HCT116 (cell line): ENCODE measurements around the gene ALDH1A1. TPM values are rescaled to one million over a fixed set of nuclear protein-coding genes. Genes with fewer than 3 reads are reported as not detected.

ENCODE experiments used
- ATAC-seq: fragments of 200-7000 bp; cut with Tn5 transposase; 2 replicates; pipeline ENCODE4 v1.9.1; 2020; ENCODE audit warnings: mild to moderate bottlenecking, moderate library complexity
- BruUV-seq: library from RNA; stranded (reverse); fragments of 400-500 nt; replicated peaks from 2 replicates; lab custom pipeline; 2021; lab: Mats Ljungman, UMichigan
- CTCF ChIA-PET: fragments of 300-600 bp; sonication (Branson Sonifier 250); formaldehyde crosslinking; loops from one replicate; lab custom pipeline; 2021; ENCODE audit warnings: antibody characterized with exemption; lab: Charles Lee
- POLR2A ChIA-PET: fragments of 300-600, 350-600 bp; sonication (Branson Sonifier 250); formaldehyde crosslinking; loops from one replicate; lab custom pipeline; 2021; ENCODE audit warnings: antibody characterized with exemption; lab: Charles Lee
- RAD21 ChIA-PET, 2 experiments: fragments of 300-600 bp; sonication (Branson Sonifier 250); formaldehyde crosslinking; loops; one replicate each; lab custom pipeline; 2023; ENCODE audit warnings: low total read pairs in 2 of 2; ENCODE audit not compliant: uncharacterized antibody in 2 of 2, unreplicated experiment in 2 of 2, low non-redundant PET in 1 of 2; lab: Charles Lee
- DNase-seq: peaks from one replicate; pipeline ENCODE4 v3.0.0-alpha.2; 2010; ENCODE audit warnings: low read depth, low spot score
- H2AFZ ChIP-seq: fragments of 200-600 bp; shearing (Covaris generic), sonication (generic); 2 replicates; pipeline ENCODE4 v1.6.1; 2017; ENCODE audit warnings: low read depth, mixed run types, mixed read lengths, antibody characterized with exemption, low read length; ENCODE audit not compliant: poor library complexity, severe bottlenecking
- H3K27ac ChIP-seq: 2 replicates; pipeline ENCODE4 v1.5.1; 2012; ENCODE audit warnings: low read depth, low read length
- H3K27me3 ChIP-seq: fragments of 200-600 bp; sonication (generic); 2 replicates; pipeline ENCODE4 v1.6.1; 2016; ENCODE audit warnings: mixed run types, low read length, mixed read lengths; ENCODE audit not compliant: insufficient read depth
- H3K36me3 ChIP-seq, 2 experiments: fragments of 200-500 bp in 1 of 2; fragments of 200-600 bp in 1 of 2; sonication (Bioruptor generic) in 1 of 2; sonication (generic) in 1 of 2; 2 replicates each; pipeline versions ENCODE4 v1.5.1 to v1.6.1; 2014 to 2016; ENCODE audit warnings: low read length in 2 of 2, inconsistent platforms in 1 of 2, mixed read lengths in 1 of 2, mixed run types in 1 of 2; ENCODE audit not compliant: insufficient read depth in 2 of 2, control insufficient read depth in 1 of 2
- H3K4me1 ChIP-seq, 2 experiments: fragments of 200-600 bp in 1 of 2; sonication (generic) in 1 of 2; 2 replicates each; pipeline versions ENCODE4 v1.5.1 to v1.6.1; 2012 to 2017; ENCODE audit warnings: low read length in 2 of 2, inconsistent platforms in 1 of 2, mild to moderate bottlenecking in 1 of 2, mixed read lengths in 1 of 2, mixed run types in 1 of 2, moderate library complexity in 1 of 2; ENCODE audit not compliant: insufficient read depth in 2 of 2, control insufficient read depth in 1 of 2
- H3K4me2 ChIP-seq: fragments of 200-600 bp; sonication (generic); 2 replicates; pipeline ENCODE4 v1.6.1; 2017; ENCODE audit warnings: mixed run types, low read length, mixed read lengths
- H3K4me3 ChIP-seq, 2 experiments: fragments of 200-600 bp in 1 of 2; sonication (generic) in 1 of 2; replicated peaks in 1 of 2; 2 replicates each; pipeline ENCODE4 v1.5.1; 2011 to 2016; ENCODE audit warnings: low read length in 2 of 2, control low read depth in 1 of 2, low read depth in 1 of 2, mild to moderate bottlenecking in 1 of 2, mixed read lengths in 1 of 2, mixed run types in 1 of 2
- H3K79me2 ChIP-seq: fragments of 200-600 bp; sonication (generic); 2 replicates; pipeline ENCODE4 v1.6.1; 2017; ENCODE audit warnings: mild to moderate bottlenecking, mixed run types, low read length, moderate library complexity, mixed read lengths; ENCODE audit not compliant: insufficient read depth
- H3K9ac ChIP-seq: fragments of 200-600 bp; sonication (generic); 2 replicates; pipeline ENCODE4 v1.6.1; 2016; ENCODE audit warnings: low read length, mixed read lengths
- H3K9me2 ChIP-seq: fragments of 200-600 bp; sonication (generic), shearing (Covaris generic); 2 replicates; pipeline ENCODE4 v1.6.1; 2017; ENCODE audit warnings: mixed run types, mild to moderate bottlenecking, moderate library complexity; ENCODE audit not compliant: insufficient read depth
- H3K9me3 ChIP-seq, 2 experiments: fragments of 200-500 bp in 1 of 2; fragments of 200-600 bp in 1 of 2; sonication (Bioruptor generic) in 1 of 2; sonication (generic) in 1 of 2; 2 replicates each; pipeline ENCODE4 v1.6.1; 2014 to 2017; ENCODE audit warnings: low read length in 2 of 2, mixed read lengths in 2 of 2, inconsistent platforms in 1 of 2, low read depth in 1 of 2, mild to moderate bottlenecking in 1 of 2, mixed run types in 1 of 2, moderate library complexity in 1 of 2; ENCODE audit not compliant: control insufficient read depth in 1 of 2, insufficient read depth in 1 of 2
- H4K20me1 ChIP-seq: fragments of 200-600 bp; sonication (generic), shearing (Covaris generic); 2 replicates; pipeline ENCODE4 v1.6.1; 2017; ENCODE audit warnings: mixed run types, mild to moderate bottlenecking, moderate library complexity; ENCODE audit not compliant: insufficient read depth
- ATF3 ChIP-seq: IDR thresholded peaks from 2 replicates; pipeline ENCODE4 v1.6.1; 2012
- CBX3 ChIP-seq: IDR thresholded peaks from 2 replicates; pipeline ENCODE4 v1.6.1; 2012; ENCODE audit warnings: low read depth
- CEBPB ChIP-seq: IDR thresholded peaks from 2 replicates; pipeline ENCODE4 v1.6.1; 2012; ENCODE audit warnings: low read depth
- CTCF ChIP-seq, 3 experiments: fragments of 200-600 bp in 1 of 3; sonication (generic) in 1 of 3; IDR thresholded peaks in 2 of 3; conservative IDR thresholded peaks in 1 of 3; 2 replicates each; pipeline ENCODE4 v1.5.1; 2012 to 2017; ENCODE audit warnings: low read depth in 2 of 3, low read length in 2 of 3, antibody characterized with exemption in 1 of 3, borderline replicate concordance in 1 of 3, control low read depth in 1 of 3, mild to moderate bottlenecking in 1 of 3, mixed read lengths in 1 of 3, mixed run types in 1 of 3, moderate library complexity in 1 of 3; ENCODE audit not compliant: insufficient read depth in 1 of 3
- EGR1 ChIP-seq: IDR thresholded peaks from 2 replicates; pipeline ENCODE4 v1.6.1; 2012; ENCODE audit warnings: low read depth
- ELF1 ChIP-seq: IDR thresholded peaks from 2 replicates; pipeline ENCODE4 v1.6.1; 2012; ENCODE audit warnings: low read depth, borderline replicate concordance
- EZH2phosphoT487 ChIP-seq: fragments of 200-600 bp; IDR thresholded peaks from 2 replicates; pipeline ENCODE4 v1.6.1; 2018; ENCODE audit warnings: antibody characterized with exemption, borderline replicate concordance
- FOSL1 ChIP-seq: IDR thresholded peaks from 2 replicates; pipeline ENCODE4 v1.6.1; 2012; ENCODE audit warnings: low read depth
- JUND ChIP-seq: IDR thresholded peaks from 2 replicates; pipeline ENCODE4 v1.6.1; 2012
- POLR2AphosphoS5 ChIP-seq: IDR thresholded peaks from 2 replicates; pipeline ENCODE4 v1.6.1; 2011; ENCODE audit warnings: mild to moderate bottlenecking, low read depth, low read length, moderate library complexity
- RAD21 ChIP-seq: IDR thresholded peaks from 2 replicates; pipeline ENCODE4 v1.6.1; 2012; ENCODE audit warnings: low read depth, mild to moderate bottlenecking
- SRF ChIP-seq: IDR thresholded peaks from 2 replicates; pipeline ENCODE4 v1.6.1; 2012; ENCODE audit warnings: low read depth
- TCF7L2 ChIP-seq: IDR thresholded peaks from 2 replicates; pipeline ENCODE4 v1.7.0; 2011; ENCODE audit warnings: borderline replicate concordance, inconsistent platforms; ENCODE audit not compliant: insufficient read depth, insufficient read length; ENCODE audit errors: extremely low read depth
- YY1 ChIP-seq: IDR thresholded peaks from 2 replicates; pipeline ENCODE4 v1.6.1; 2011; ENCODE audit warnings: low read length, low read depth, moderate library complexity, mild to moderate bottlenecking; ENCODE audit not compliant: insufficient replicate concordance; ENCODE audit errors: extremely low read depth
- ZBTB33 ChIP-seq: IDR thresholded peaks from 2 replicates; pipeline ENCODE4 v1.6.1; 2011; ENCODE audit warnings: mild to moderate bottlenecking, low read length, moderate library complexity; ENCODE audit not compliant: insufficient replicate concordance; ENCODE audit errors: extremely low read depth
- ZFX ChIP-seq: fragments of 450-650 bp; IDR thresholded peaks from 2 replicates; pipeline ENCODE4 v1.6.1; 2017
- ZNF274 ChIP-seq: fragments of 200-500 bp; sonication (Bioruptor generic); IDR thresholded peaks from 2 replicates; pipeline ENCODE4 v1.6.1; 2014; ENCODE audit warnings: mild to moderate bottlenecking, low read depth, low read length, inconsistent platforms
- intact Hi-C: fragments of 100-400 bp; cut with micrococcal nuclease; formaldehyde crosslinking; loops from 2 replicates; pipeline ENCODE4 v1.10.0; 2022
- total RNA-seq: library from RNA; stranded (reverse); gene quantifications from one replicate; pipeline ENCODE4 v1.2.1, GENCODE V29; 2021; ENCODE audit not compliant: unreplicated experiment
- TF ChIP-seq, protein P1 (sequence below): IDR thresholded peaks from 2 replicates; pipeline ENCODE4 v1.6.1; 2012
- TF ChIP-seq, protein P2 (sequence below): IDR thresholded peaks from 2 replicates; pipeline ENCODE4 v1.6.1; 2012; ENCODE audit warnings: low read depth

The ALDH1A1 gene
- total RNA-seq, 1 experiment from 2014 or later = 0.44 TPM

DNA sequence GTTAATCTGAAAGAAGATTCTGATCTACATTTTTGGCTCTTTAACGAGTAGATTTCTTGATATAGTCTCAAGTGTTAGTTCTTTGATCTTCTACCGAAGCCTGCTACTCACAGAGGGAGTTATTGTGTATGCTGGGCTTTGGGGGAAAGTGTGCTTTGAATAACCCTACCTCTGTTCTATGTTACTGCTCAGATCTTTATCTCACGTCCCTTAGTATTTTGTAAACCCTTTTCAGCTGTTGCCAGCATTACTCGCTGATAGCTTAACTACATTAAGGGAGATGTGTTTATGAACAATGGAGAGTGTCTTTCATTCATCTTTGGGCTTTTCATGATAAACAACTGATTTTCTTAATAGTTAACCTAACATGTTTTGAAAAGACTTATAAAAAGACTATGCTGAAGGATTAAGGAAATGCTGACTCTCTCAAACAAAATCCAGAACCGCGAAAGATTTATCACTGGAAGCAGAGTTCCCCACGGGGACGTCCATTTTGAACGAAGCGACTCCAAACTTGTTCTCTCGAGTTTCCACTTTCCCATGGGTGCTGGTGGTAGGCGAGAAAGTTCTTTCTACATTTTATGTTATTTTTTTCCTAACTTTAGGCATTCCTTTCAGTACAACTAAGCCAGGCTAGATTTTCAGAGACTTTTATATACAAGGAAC lies 27.9 kb upstream of the ALDH1A1 start:
- Histone ChIP-seq H3K36me3 (no peaks in the 10 kb centered on the region), H3K79me2 (no peaks in the 10 kb centered on the region), H3K9me3 (no peaks in the 10 kb centered on the region), H3K9me2 (no peaks in the 10 kb centered on the region), H3K27me3 (no peaks in the 10 kb centered on the region), H3K4me1 (no peaks in the 10 kb centered on the region), H3K4me3 (no peak overlapping the region), H3K4me2 (no peak overlapping the region), H2AFZ (no peak overlapping the region), H3K27ac (no peak overlapping the region), H3K9ac (no peak overlapping the region), H4K20me1 (no peaks in the 10 kb centered on the region)
- CTCF ChIA-PET = no interaction called here
- DNase-seq (no peak), ATAC-seq (no peak)
- POLR2A ChIA-PET = no interaction called here
- TF ChIP-seq ELF1 (no peak), EGR1 (no peak), FOSL1 (no peak), ZFX (no peak), CEBPB (no peak), ATF3 (no peak), SRF (no peak), CBX3 (no peak), CTCF (IDR thresholded peaks at IDR 0.05 in 2 of 3, conservative IDR thresholded peaks at IDR 0.05 in 1 of 3; ENCODE audit: borderline replicate concordance in 1 of 3, insufficient read depth in 1 of 3, low read depth in 2 of 3, low read length in 2 of 3) (no peak), ZBTB33 (no peak), EZH2phosphoT487 (no peak), JUND (no peak), ZNF274 (no peak), TCF7L2 (no peak), POLR2AphosphoS5 (no peak), YY1 (no peak), RAD21 (no peak)
- TF ChIP-seq, protein P1, sequence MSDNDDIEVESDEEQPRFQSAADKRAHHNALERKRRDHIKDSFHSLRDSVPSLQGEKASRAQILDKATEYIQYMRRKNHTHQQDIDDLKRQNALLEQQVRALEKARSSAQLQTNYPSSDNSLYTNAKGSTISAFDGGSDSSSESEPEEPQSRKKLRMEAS = no peak
- TF ChIP-seq, protein P2, sequence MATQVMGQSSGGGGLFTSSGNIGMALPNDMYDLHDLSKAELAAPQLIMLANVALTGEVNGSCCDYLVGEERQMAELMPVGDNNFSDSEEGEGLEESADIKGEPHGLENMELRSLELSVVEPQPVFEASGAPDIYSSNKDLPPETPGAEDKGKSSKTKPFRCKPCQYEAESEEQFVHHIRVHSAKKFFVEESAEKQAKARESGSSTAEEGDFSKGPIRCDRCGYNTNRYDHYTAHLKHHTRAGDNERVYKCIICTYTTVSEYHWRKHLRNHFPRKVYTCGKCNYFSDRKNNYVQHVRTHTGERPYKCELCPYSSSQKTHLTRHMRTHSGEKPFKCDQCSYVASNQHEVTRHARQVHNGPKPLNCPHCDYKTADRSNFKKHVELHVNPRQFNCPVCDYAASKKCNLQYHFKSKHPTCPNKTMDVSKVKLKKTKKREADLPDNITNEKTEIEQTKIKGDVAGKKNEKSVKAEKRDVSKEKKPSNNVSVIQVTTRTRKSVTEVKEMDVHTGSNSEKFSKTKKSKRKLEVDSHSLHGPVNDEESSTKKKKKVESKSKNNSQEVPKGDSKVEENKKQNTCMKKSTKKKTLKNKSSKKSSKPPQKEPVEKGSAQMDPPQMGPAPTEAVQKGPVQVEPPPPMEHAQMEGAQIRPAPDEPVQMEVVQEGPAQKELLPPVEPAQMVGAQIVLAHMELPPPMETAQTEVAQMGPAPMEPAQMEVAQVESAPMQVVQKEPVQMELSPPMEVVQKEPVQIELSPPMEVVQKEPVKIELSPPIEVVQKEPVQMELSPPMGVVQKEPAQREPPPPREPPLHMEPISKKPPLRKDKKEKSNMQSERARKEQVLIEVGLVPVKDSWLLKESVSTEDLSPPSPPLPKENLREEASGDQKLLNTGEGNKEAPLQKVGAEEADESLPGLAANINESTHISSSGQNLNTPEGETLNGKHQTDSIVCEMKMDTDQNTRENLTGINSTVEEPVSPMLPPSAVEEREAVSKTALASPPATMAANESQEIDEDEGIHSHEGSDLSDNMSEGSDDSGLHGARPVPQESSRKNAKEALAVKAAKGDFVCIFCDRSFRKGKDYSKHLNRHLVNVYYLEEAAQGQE = no peak
- BruUV-seq = no TSS peak
- RAD21 ChIA-PET = no interaction called here
- intact Hi-C loops = no loop called here
